ENCODE results near the gene COG6.
A peak's percentile ranks its signal among the peaks of the same experiment; 100 is the strongest.

DNA sequence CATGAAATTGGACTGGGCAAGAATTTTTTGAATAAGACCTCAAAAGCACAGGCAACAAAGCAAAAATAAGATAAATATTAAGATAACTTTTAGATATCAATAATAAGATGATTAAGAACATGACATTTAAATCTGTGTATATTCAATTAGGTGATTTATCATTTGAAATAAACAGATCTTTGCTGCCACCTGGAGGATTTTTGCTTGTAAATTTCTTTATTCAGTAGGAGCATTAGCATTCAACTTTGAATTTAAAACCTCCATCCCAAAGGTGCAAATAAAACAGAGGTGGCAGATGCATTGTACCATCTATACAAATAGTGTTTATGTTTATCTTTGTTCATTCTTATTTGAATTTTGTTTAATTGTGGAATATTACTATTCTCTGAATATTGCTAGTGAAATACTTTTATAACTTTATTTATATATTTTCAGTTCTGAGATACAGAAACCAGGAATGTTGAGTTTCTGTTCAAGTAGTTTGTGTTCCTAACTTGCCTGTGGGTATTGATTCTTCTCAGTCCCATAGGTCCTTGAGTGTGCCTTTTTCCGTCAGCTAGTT is 20.9 kb downstream of the COG6 start:
- TF ChIP-seq POLR2A (IDR thresholded peaks at IDR 0.05; ENCODE audit: low read depth) (no peak), EP300 (IDR thresholded peaks at IDR 0.05) (no peak)
- TF ChIP-seq, protein P1, sequence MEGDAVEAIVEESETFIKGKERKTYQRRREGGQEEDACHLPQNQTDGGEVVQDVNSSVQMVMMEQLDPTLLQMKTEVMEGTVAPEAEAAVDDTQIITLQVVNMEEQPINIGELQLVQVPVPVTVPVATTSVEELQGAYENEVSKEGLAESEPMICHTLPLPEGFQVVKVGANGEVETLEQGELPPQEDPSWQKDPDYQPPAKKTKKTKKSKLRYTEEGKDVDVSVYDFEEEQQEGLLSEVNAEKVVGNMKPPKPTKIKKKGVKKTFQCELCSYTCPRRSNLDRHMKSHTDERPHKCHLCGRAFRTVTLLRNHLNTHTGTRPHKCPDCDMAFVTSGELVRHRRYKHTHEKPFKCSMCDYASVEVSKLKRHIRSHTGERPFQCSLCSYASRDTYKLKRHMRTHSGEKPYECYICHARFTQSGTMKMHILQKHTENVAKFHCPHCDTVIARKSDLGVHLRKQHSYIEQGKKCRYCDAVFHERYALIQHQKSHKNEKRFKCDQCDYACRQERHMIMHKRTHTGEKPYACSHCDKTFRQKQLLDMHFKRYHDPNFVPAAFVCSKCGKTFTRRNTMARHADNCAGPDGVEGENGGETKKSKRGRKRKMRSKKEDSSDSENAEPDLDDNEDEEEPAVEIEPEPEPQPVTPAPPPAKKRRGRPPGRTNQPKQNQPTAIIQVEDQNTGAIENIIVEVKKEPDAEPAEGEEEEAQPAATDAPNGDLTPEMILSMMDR (IDR thresholded peaks at IDR 0.05), result peak; percentile 39 to 50 (median 42)

Data from esophagus muscularis mucosa (tissue), 4 donors.